ENCODE measurements around the gene SLC46A1.

DNA sequence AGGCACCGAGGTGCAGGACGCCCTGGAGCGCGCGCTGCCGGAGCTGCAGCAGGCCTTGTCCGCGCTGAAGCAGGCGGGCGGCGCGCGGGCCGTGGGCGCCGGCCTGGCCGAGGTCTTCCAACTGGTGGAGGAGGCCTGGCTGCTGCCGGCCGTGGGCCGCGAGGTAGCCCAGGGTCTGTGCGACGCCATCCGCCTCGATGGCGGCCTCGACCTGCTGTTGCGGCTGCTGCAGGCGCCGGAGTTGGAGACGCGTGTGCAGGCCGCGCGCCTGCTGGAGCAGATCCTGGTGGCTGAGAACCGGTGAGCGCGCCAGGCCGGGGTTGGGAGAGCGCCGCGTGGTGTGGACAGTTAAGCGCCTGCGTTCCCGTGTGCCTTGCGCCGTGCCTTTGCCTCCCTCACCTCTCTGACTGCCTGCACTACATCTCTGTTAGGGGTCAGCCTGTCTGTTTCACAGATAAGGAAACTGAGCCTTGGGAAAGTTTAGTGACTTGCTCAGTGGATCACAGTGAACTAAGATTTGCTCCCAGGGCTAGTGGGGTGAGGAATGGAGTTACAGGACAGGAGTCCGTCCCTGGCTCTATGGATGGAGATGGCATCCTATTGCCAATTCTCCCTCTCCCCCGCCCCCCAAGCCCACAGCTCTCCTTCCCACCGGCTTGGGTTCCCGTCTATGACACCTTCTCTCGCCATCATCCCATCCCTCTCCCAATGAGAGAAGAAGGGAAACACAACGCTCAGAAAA, 33.6 kb downstream of the SLC46A1 start:
- TF ChIP-seq, protein P1, sequence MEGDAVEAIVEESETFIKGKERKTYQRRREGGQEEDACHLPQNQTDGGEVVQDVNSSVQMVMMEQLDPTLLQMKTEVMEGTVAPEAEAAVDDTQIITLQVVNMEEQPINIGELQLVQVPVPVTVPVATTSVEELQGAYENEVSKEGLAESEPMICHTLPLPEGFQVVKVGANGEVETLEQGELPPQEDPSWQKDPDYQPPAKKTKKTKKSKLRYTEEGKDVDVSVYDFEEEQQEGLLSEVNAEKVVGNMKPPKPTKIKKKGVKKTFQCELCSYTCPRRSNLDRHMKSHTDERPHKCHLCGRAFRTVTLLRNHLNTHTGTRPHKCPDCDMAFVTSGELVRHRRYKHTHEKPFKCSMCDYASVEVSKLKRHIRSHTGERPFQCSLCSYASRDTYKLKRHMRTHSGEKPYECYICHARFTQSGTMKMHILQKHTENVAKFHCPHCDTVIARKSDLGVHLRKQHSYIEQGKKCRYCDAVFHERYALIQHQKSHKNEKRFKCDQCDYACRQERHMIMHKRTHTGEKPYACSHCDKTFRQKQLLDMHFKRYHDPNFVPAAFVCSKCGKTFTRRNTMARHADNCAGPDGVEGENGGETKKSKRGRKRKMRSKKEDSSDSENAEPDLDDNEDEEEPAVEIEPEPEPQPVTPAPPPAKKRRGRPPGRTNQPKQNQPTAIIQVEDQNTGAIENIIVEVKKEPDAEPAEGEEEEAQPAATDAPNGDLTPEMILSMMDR (IDR thresholded peaks at IDR 0.05; ENCODE audit: insufficient read depth, low read length, poor library complexity, severe bottlenecking), result no peak
- no peak for TF ChIP-seq EZH2phosphoT487 (conservative IDR thresholded peaks at IDR 0.05; ENCODE audit: low read length)
